Measurements from ENCODE around the gene GCA. TPM values are rescaled to one million over a fixed set of nuclear protein-coding genes. Genes with fewer than 3 reads are reported as not detected.

Gene GCA
- total and polyA plus RNA-seq, 7 experiments from 2014 or later: 10.9 to 56.3 (median 16.4) TPM

Other genes starting within 250 kb of the GCA start
- gene GCG, start 191.9 kb upstream of the GCA start, total RNA-seq: not detected
- not detected for gene GCG, start 191.9 kb upstream of the GCA start, polyA plus RNA-seq
- gene FAP, start 100.7 kb upstream of the GCA start, total RNA-seq: not detected
- gene FAP, start 100.7 kb upstream of the GCA start, polyA plus RNA-seq: not detected
- gene IFIH1, start 25.4 kb upstream of the GCA start, total RNA-seq: 10 to 100 TPM; 20.6 to 77.9 (median 30.7) TPM
- 10 to 100 TPM; 14.5 to 18.4 TPM for gene IFIH1, start 25.4 kb upstream of the GCA start, polyA plus RNA-seq